H1 (cell line): ENCODE results near the gene TUNAR. TPM values are rescaled to one million over a fixed set of nuclear protein-coding genes. Genes with fewer than 3 reads are reported as not detected.
A peak's percentile ranks its signal among the peaks of the same experiment; 100 is the strongest.

Experiments used
- CTCF ChIA-PET: fragments of 300-600 bp; sonication (Branson Sonifier 250); formaldehyde crosslinking; loops from one replicate; lab custom pipeline; 2021; ENCODE audit not compliant: partially characterized antibody; lab: Charles Lee
- POLR2A ChIA-PET: fragments of 300-600 bp; sonication (Branson Sonifier 250); formaldehyde crosslinking; loops from one replicate; lab custom pipeline; 2021; ENCODE audit warnings: inconsistent platforms; ENCODE audit not compliant: partially characterized antibody; lab: Charles Lee
- DNase-seq, 2 experiments: peaks; one replicate each; pipeline versions ENCODE4 v3.0.0 to v3.0.0-alpha.2; 2010 to 2022; ENCODE audit warnings: low spot score in 2 of 2, low read depth in 1 of 2, mixed read lengths in 1 of 2
- FAIRE-seq: peaks from 2 replicates; lab custom pipeline; 2011; peaks lifted over from hg19 to GRCh38; lab: Jason Lieb, UNC
- H2AFZ ChIP-seq: 2 replicates; pipeline ENCODE4 v1.8.1; 2012; ENCODE audit warnings: low read length, inconsistent platforms
- H2AK5ac ChIP-seq: 2 replicates; pipeline ENCODE4 v1.6.1; 2013; ENCODE audit warnings: low read depth, low read length
- H2BK120ac ChIP-seq: replicated peaks from 2 replicates; pipeline ENCODE3; 2013; ENCODE audit warnings: low read depth, low read length, inconsistent platforms
- H2BK12ac ChIP-seq: 2 replicates; pipeline ENCODE4 v1.6.1; 2013; ENCODE audit warnings: low read depth, low read length
- H2BK15ac ChIP-seq: 2 replicates; pipeline ENCODE4 v1.6.1; 2013; ENCODE audit warnings: low read length
- H2BK20ac ChIP-seq: 2 replicates; pipeline ENCODE4 v1.6.1; 2013; ENCODE audit warnings: low read length
- H2BK5ac ChIP-seq: 2 replicates; pipeline ENCODE4 v1.6.1; 2013; ENCODE audit warnings: low read depth, low read length
- H3K14ac ChIP-seq: 2 replicates; pipeline ENCODE4 v1.6.1; 2013; ENCODE audit warnings: inconsistent platforms; ENCODE audit not compliant: insufficient read length
- H3K18ac ChIP-seq: 2 replicates; pipeline ENCODE4 v1.6.1; 2013; ENCODE audit warnings: low read length; ENCODE audit errors: extremely low read depth
- H3K23ac ChIP-seq: 2 replicates; pipeline ENCODE4 v1.6.1; 2013; ENCODE audit warnings: inconsistent platforms; ENCODE audit not compliant: insufficient read length
- H3K23me2 ChIP-seq: 2 replicates; pipeline ENCODE4 v1.6.1; 2013; ENCODE audit warnings: low read depth, low read length
- H3K27ac ChIP-seq: 2 replicates; pipeline ENCODE4 v1.6.1; 2011; ENCODE audit warnings: low read depth, low read length, inconsistent platforms
- H3K27me3 ChIP-seq, 4 experiments: replicated peaks in 1 of 4; 1 replicate in 1 of 4; 2 replicates in 3 of 4; pipeline versions ENCODE4 v1.6.1 to v1.8.1; 2011 to 2013; ENCODE audit warnings: low read length in 3 of 4, mild to moderate bottlenecking in 3 of 4, inconsistent platforms in 2 of 4, mixed read lengths in 2 of 4, moderate library complexity in 1 of 4; ENCODE audit not compliant: control insufficient read depth in 3 of 4, insufficient read depth in 3 of 4; ENCODE audit errors: extremely low read depth in 1 of 4
- H3K36me3 ChIP-seq, 4 experiments: 2 replicates each; pipeline versions ENCODE4 v1.6.1 to v1.8.1; 2011 to 2013; ENCODE audit warnings: mild to moderate bottlenecking in 4 of 4, low read length in 3 of 4, moderate library complexity in 2 of 4, control low read depth in 1 of 4, inconsistent platforms in 1 of 4; ENCODE audit not compliant: insufficient read depth in 4 of 4, control insufficient read depth in 2 of 4
- H3K4ac ChIP-seq: replicated peaks from 2 replicates; pipeline ENCODE3; 2013; ENCODE audit warnings: low read length, low read depth, mixed read lengths, inconsistent platforms; ENCODE audit not compliant: insufficient read length
- H3K4me1 ChIP-seq, 4 experiments: replicated peaks in 1 of 4; 1 replicate in 1 of 4; 2 replicates in 3 of 4; pipeline versions ENCODE4 v1.6.1 to v1.8.1; 2011 to 2013; ENCODE audit warnings: low read length in 3 of 4, inconsistent platforms in 2 of 4, mixed read lengths in 1 of 4; ENCODE audit not compliant: insufficient read depth in 4 of 4, control insufficient read depth in 3 of 4
- H3K4me2 ChIP-seq, 2 experiments: 2 replicates each; pipeline versions ENCODE4 v1.6.1 to v1.8.1; 2011 to 2013; ENCODE audit warnings: low read depth in 2 of 2, low read length in 2 of 2, control low read depth in 1 of 2, inconsistent platforms in 1 of 2, mild to moderate bottlenecking in 1 of 2; ENCODE audit not compliant: insufficient read depth in 1 of 2
- H3K4me3 ChIP-seq, 4 experiments: fragments of 200-600, 300-600 bp in 1 of 4; sonication (generic), shearing (Covaris generic), sonication (Bioruptor Twin) in 1 of 4; 2 replicates each; pipeline versions ENCODE4 v1.5.1 to v1.8.1; 2011 to 2016; ENCODE audit warnings: low read length in 4 of 4, low read depth in 3 of 4, control low read depth in 2 of 4, inconsistent platforms in 2 of 4, mild to moderate bottlenecking in 2 of 4, mixed read lengths in 1 of 4, moderate library complexity in 1 of 4; ENCODE audit not compliant: insufficient read depth in 2 of 4; ENCODE audit errors: extremely low read depth in 1 of 4
- H3K56ac ChIP-seq: replicated peaks from 2 replicates; pipeline ENCODE3; 2013; ENCODE audit warnings: low read depth, mild to moderate bottlenecking, mixed read lengths, low read length, inconsistent platforms; ENCODE audit not compliant: insufficient read length
- H3K79me1 ChIP-seq: 2 replicates; pipeline ENCODE4 v1.6.1; 2013; ENCODE audit warnings: low read depth, low read length, control low read depth
- H3K79me2 ChIP-seq, 2 experiments: 2 replicates each; pipeline versions ENCODE4 v1.6.1 to v1.8.1; 2012 to 2013; ENCODE audit warnings: low read length in 2 of 2, mild to moderate bottlenecking in 2 of 2, inconsistent platforms in 1 of 2; ENCODE audit not compliant: insufficient read depth in 2 of 2, control insufficient read depth in 1 of 2
- H3K9ac ChIP-seq, 4 experiments: replicated peaks in 1 of 4; 1 replicate in 1 of 4; 2 replicates in 3 of 4; pipeline versions ENCODE4 v1.6.1 to v1.8.1; 2011 to 2013; ENCODE audit warnings: low read depth in 3 of 4, low read length in 3 of 4, control low read depth in 2 of 4, mild to moderate bottlenecking in 2 of 4, moderate library complexity in 2 of 4, inconsistent platforms in 1 of 4; ENCODE audit errors: extremely low read depth in 1 of 4
- H3K9me3 ChIP-seq, 2 experiments: 2 replicates each; pipeline versions ENCODE4 v1.6.1 to v1.8.1; 2012 to 2013; ENCODE audit warnings: mild to moderate bottlenecking in 2 of 2, moderate library complexity in 2 of 2, control low read depth in 1 of 2, inconsistent platforms in 1 of 2, low read depth in 1 of 2, low read length in 1 of 2, mixed read lengths in 1 of 2; ENCODE audit not compliant: insufficient read depth in 2 of 2
- H4K20me1 ChIP-seq, 2 experiments: replicated peaks in 1 of 2; 2 replicates each; pipeline versions ENCODE3 to v1.8.1; 2011 to 2013; ENCODE audit warnings: inconsistent platforms in 2 of 2, low read length in 2 of 2, mild to moderate bottlenecking in 1 of 2; ENCODE audit not compliant: insufficient read depth in 2 of 2, control insufficient read depth in 1 of 2
- H4K5ac ChIP-seq: 2 replicates; pipeline ENCODE4 v1.6.1; 2013; ENCODE audit warnings: low read length, low read depth, mixed read lengths, inconsistent platforms; ENCODE audit not compliant: insufficient read length
- H4K8ac ChIP-seq: 2 replicates; pipeline ENCODE4 v1.8.0; 2013; ENCODE audit warnings: mild to moderate bottlenecking, moderate library complexity, low read length, inconsistent platforms; ENCODE audit not compliant: insufficient read depth; ENCODE audit errors: extremely low read depth
- H4K91ac ChIP-seq: replicated peaks from 2 replicates; pipeline ENCODE3; 2013; ENCODE audit warnings: low read length, mixed read lengths, inconsistent platforms; ENCODE audit not compliant: insufficient read length
- HDAC2 ChIP-seq, 2 experiments: fragments of 300-600 bp in 1 of 2; sonication (generic) in 1 of 2; IDR thresholded peaks; 2 replicates each; pipeline ENCODE4 v1.6.1; 2011 to 2012; ENCODE audit warnings: low read depth in 2 of 2, low read length in 2 of 2, mild to moderate bottlenecking in 2 of 2, moderate library complexity in 2 of 2, borderline replicate concordance in 1 of 2, inconsistent platforms in 1 of 2
- HDAC6 ChIP-seq: IDR thresholded peaks from one replicate; pipeline ENCODE4 v1.7.1; 2012; ENCODE audit warnings: low read depth, mild to moderate bottlenecking, inconsistent platforms, low read length, moderate library complexity
- TAF1 ChIP-seq: IDR thresholded peaks from 2 replicates; pipeline ENCODE4 v1.6.1; 2011; ENCODE audit warnings: mild to moderate bottlenecking, low read depth, low read length
- ZNF274 ChIP-seq: IDR thresholded peaks from 2 replicates; pipeline ENCODE4 v1.7.0; 2012; ENCODE audit warnings: low read length, borderline replicate concordance; ENCODE audit errors: extremely low read depth
- WGBS, 2 experiments: shearing (Covaris generic) in 1 of 2; methylation state at CpG; one replicate each; pipeline versions ENCODE4 v1.1.6 to v1.1.7; 2013 to 2015; ENCODE audit warnings: low lambda C conversion rate in 2 of 2, mixed read lengths in 2 of 2, inconsistent platforms in 1 of 2, low coverage in 1 of 2, missing lambda C conversion rate in 1 of 2; ENCODE audit not compliant: insufficient replicate concordance in 2 of 2, insufficient coverage in 1 of 2, insufficient read length in 1 of 2; ENCODE audit errors: extremely low coverage in 1 of 2, missing lambda C conversion rate in 1 of 2; 5-methylcytosine and 5-hydroxymethylcytosine counted together
- polyA plus RNA-seq, 7 experiments: library from polyadenylated mRNA; depleted of rRNA in 3 of 7; stranded (reverse) in 5 of 7; unstranded in 2 of 7; fragments of >200 nt in 5 of 7; fragments of 200-250 nt in 2 of 7; gene quantifications; 1 replicate in 5 of 7; 2 replicates in 1 of 7; 4 replicates in 1 of 7; pipeline versions ENCODE4 v1.2.1 to v1.2.3, GENCODE V29; 2011 to 2013; ENCODE audit warnings: missing spikeins in 2 of 7, mixed read lengths in 2 of 7
- total RNA-seq: library from RNA; stranded (reverse); fragmentation: NEBNext Ultra II Directional; extraction: Animal tissue kit (Norgen Biotek cat#: 25700); gene quantifications from 2 replicates; pipeline ENCODE4 v1.2.1, GENCODE V29; 2021
- TF ChIP-seq, protein P1 (sequence below): IDR thresholded peaks from 2 replicates; pipeline ENCODE4 v1.6.1; 2012; ENCODE audit warnings: low read length, inconsistent platforms

Gene TUNAR
- total and polyA plus RNA-seq, 2 of the 8 experiments (the other 6 are each of a cell fraction or from before 2014, with no cell fraction given), result 12.8 to 63.9 TPM

DNA sequence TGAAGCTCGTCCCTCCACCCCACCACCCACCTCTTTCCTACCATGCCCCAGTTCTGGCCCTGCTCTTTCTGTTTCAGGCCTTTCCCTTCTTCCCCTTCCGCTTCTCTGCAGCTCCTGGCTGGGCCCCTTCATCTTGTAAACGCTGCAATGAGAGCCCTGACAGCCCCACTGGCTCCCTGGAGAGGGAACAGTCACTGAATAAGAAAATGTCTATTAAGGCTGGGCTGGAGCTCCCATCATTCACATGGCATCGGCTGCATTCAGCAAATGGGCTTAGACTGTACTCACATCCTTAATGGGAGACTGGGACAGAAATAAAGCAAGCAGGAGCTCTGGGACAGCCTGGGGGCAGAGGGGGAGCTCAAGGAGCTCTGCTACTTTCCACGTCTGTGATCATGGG is 45.2 kb upstream of the TUNAR start:
- H2BK20ac ChIP-seq, result no peak overlapping the region
- H3K23me2 ChIP-seq, result no peaks in the 10 kb centered on the region
- no peak overlapping the region for H2BK15ac ChIP-seq
- H3K36me3 ChIP-seq, result no peaks in the 10 kb centered on the region
- H3K14ac ChIP-seq, result no peak overlapping the region
- 79% methylated on average over 5 of the region's 5 CpGs; no CpG with 5 or more reads in 1 of the 2 experiments for WGBS, 2 experiments
- no peaks in the 10 kb centered on the region; the same call in 1 of the 2 replicates for H3K79me1 ChIP-seq
- no peaks in the 10 kb centered on the region for H3K27me3 ChIP-seq
- no peak overlapping the region for H3K4me3 ChIP-seq
- no peak overlapping the region for H3K23ac ChIP-seq
- no peak overlapping the region for H2BK120ac ChIP-seq
- POLR2A ChIA-PET, result interaction anchor here (1.4 kb wide), 1 partner anchor 44 kb away, joined by 4 read pairs; no protein-coding TSS in a partner anchor
- no peaks in the 10 kb centered on the region for H4K20me1 ChIP-seq
- H4K8ac ChIP-seq, result no peak overlapping the region; the same call in 1 of the 2 replicates
- no peak overlapping the region for H2AK5ac ChIP-seq
- H3K4me1 ChIP-seq, result peaks cover 4 to 13% (median 10%) of the 10 kb centered on the region in 4 experiments
- TF ChIP-seq HDAC2 (IDR thresholded peaks at IDR 0.05; ENCODE audit: borderline replicate concordance in 1 of 2, low read depth in 2 of 2, low read length in 2 of 2) (no peak), TAF1 (no peak), ZNF274 (no peak), HDAC6 (no peak)
- TF ChIP-seq, protein P1, sequence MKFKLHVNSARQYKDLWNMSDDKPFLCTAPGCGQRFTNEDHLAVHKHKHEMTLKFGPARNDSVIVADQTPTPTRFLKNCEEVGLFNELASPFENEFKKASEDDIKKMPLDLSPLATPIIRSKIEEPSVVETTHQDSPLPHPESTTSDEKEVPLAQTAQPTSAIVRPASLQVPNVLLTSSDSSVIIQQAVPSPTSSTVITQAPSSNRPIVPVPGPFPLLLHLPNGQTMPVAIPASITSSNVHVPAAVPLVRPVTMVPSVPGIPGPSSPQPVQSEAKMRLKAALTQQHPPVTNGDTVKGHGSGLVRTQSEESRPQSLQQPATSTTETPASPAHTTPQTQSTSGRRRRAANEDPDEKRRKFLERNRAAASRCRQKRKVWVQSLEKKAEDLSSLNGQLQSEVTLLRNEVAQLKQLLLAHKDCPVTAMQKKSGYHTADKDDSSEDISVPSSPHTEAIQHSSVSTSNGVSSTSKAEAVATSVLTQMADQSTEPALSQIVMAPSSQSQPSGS, result no peak
- TF ChIP-seq, all 59 proteins: peak for 0
- Histone ChIP-seq H3K9ac (no peak overlapping the region), H3K18ac (no peak overlapping the region; the same call in 1 of the 2 replicates), H3K9me3 (peaks cover 5 to 6% of the 10 kb centered on the region in 2 experiments; a peak in 1 of 4 replicates), H3K4me2 (0 out of 4 replicates have a peak overlapping the region, but pooled peaks of 1 of the 2 experiments have one; percentile 52), H2BK12ac (peak overlapping the region; percentile 42; the same call in 1 of the 2 replicates), H4K91ac (no peak overlapping the region), H4K5ac (no peak overlapping the region), H3K79me2 (no peaks in the 10 kb centered on the region), H2BK5ac (no peak overlapping the region), H3K56ac (no peak overlapping the region), H2AFZ (no peak overlapping the region), H3K4ac (no peak overlapping the region), H3K27ac (no peak overlapping the region)
- FAIRE-seq (no peak), DNase-seq (peak in 1 of 2 experiments; percentile 40)
- CTCF ChIA-PET, result interaction anchor here (1.0 to 1.7 kb wide), 4 partner anchors 9 to 272 kb away, joined by 3 to 5 read pairs (median 4); no protein-coding TSS in a partner anchor
